ENCODE results near the gene RNASE3. TPM values are rescaled to one million over a fixed set of nuclear protein-coding genes. Genes with fewer than 3 reads are reported as not detected.
"Not testable (repeated sequence)": the region's sequence is repeated elsewhere in the genome, so short reads cannot be mapped to it uniquely, and the experiment has no call there.

Gene RNASE3
- total RNA-seq, 1 experiment from 2014 or later: not detected

DNA sequence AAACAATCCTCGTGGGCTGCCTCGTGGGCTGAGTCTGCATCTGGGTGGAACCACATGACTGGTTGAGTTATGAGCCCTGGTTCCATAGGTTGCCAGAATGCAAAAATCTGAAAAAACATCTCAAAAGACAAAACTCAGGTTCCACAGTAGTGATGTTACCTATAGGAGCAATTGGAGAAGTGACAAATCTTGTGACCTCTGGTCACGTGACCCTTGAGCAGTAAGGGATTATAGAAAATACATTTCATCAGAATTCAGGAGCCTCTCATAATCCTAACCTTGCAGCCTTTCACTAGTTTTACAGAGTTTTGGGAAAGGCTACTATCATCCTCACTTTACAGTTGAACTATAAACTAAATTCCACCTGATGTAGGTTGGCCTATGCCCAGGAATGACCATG lies 12.5 kb upstream of the RNASE3 start:
- Histone ChIP-seq H3K36me3 (ENCODE audit: insufficient read depth, low read length, poor library complexity, severe bottlenecking) (no peaks in the 10 kb centered on the region), H3K4me1 (ENCODE audit: insufficient read depth, low read length, poor library complexity, severe bottlenecking) (peaks cover 4% of the 10 kb centered on the region), H3K27ac (ENCODE audit: low read depth, low read length, poor library complexity, severe bottlenecking) (no peak overlapping the region), H3K27me3 (replicated peaks; ENCODE audit: insufficient read depth, low read depth, low read length, poor library complexity) (peaks cover 22% of the 10 kb centered on the region), H3K4me3 (ENCODE audit: low read depth, low read length, poor library complexity, severe bottlenecking) (no peak overlapping the region), H3K9me3 (ENCODE audit: low read depth, low read length, poor library complexity, severe bottlenecking) (no peaks in the 10 kb centered on the region)
- intact Hi-C loops (cut with micrococcal nuclease; ENCODE audit: unreplicated experiment): no loop called here
- DNase-seq (ENCODE audit: low spot score): no peak
- no TSS peak for BruUV-seq (replicated peaks)
- CTCF ChIA-PET: no interaction called here
- POLR2A ChIA-PET (ENCODE audit: low non-redundant PET): no interaction called here
- no peak for TF ChIP-seq EZH2 (IDR thresholded peaks at IDR 0.05; ENCODE audit: borderline replicate concordance, low read depth, low read length, poor library complexity, severe bottlenecking)
- TF ChIP-seq, protein P1, sequence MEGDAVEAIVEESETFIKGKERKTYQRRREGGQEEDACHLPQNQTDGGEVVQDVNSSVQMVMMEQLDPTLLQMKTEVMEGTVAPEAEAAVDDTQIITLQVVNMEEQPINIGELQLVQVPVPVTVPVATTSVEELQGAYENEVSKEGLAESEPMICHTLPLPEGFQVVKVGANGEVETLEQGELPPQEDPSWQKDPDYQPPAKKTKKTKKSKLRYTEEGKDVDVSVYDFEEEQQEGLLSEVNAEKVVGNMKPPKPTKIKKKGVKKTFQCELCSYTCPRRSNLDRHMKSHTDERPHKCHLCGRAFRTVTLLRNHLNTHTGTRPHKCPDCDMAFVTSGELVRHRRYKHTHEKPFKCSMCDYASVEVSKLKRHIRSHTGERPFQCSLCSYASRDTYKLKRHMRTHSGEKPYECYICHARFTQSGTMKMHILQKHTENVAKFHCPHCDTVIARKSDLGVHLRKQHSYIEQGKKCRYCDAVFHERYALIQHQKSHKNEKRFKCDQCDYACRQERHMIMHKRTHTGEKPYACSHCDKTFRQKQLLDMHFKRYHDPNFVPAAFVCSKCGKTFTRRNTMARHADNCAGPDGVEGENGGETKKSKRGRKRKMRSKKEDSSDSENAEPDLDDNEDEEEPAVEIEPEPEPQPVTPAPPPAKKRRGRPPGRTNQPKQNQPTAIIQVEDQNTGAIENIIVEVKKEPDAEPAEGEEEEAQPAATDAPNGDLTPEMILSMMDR (conservative IDR thresholded peaks at IDR 0.05; ENCODE audit: low read depth, low read length): no peak

DNA sequence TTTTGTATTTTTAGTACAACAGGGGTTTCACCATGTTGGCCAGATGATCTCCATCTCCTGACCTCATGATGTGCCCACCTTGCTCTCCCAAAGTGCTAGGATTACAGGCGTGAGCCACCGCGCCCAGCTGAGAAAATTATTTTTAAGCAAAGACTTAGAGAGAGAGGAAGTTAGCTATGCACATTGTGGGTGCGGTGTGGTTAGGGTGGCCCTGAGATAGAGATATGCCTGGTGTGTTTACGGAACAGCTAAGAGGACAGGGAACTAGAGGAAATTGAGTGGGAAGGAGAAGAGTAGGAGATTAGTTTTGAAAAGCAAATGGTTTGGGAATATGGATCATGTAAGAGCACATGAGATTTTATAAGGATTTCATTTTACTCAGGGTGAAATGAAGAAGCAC lies 10.0 kb upstream of the RNASE3 start:
- H3K9me3 ChIP-seq (ENCODE audit: low read depth, low read length, poor library complexity, severe bottlenecking); intact Hi-C loops (cut with micrococcal nuclease; ENCODE audit: unreplicated experiment); H3K27ac ChIP-seq (ENCODE audit: low read depth, low read length, poor library complexity, severe bottlenecking); POLR2A ChIA-PET (ENCODE audit: low non-redundant PET); CTCF ChIA-PET; BruUV-seq (replicated peaks); H3K36me3 ChIP-seq (ENCODE audit: insufficient read depth, low read length, poor library complexity, severe bottlenecking); H3K4me3 ChIP-seq (ENCODE audit: low read depth, low read length, poor library complexity, severe bottlenecking); H3K4me1 ChIP-seq (ENCODE audit: insufficient read depth, low read length, poor library complexity, severe bottlenecking); DNase-seq (ENCODE audit: low spot score): not testable (repeated sequence)
- peaks cover 29% of the 10 kb centered on the region for H3K27me3 ChIP-seq (replicated peaks; ENCODE audit: insufficient read depth, low read depth, low read length, poor library complexity)

DNA sequence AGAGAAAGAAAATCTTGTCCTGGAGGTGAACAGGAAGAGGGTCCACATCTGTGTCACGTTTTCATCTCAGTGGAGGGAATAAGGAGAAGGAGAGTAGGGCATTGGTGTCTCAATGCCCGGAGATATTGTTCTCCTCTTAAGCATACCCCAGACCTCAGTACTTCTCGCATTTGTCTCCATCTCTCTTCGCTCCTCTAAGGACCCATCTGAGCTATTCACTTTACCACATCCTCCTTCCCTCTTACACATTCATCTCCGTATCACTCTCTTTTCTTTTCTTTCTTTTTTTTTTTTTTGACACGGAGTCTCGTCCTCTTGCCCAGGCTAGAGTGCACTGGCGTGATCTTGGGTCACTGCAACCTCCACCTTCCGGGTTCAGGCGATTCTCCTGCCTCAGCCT lies 8.4 kb upstream of the RNASE3 start:
- H3K9me3 ChIP-seq (ENCODE audit: low read depth, low read length, poor library complexity, severe bottlenecking); DNase-seq (ENCODE audit: low spot score); H3K4me1 ChIP-seq (ENCODE audit: insufficient read depth, low read length, poor library complexity, severe bottlenecking); H3K4me3 ChIP-seq (ENCODE audit: low read depth, low read length, poor library complexity, severe bottlenecking); CTCF ChIA-PET; POLR2A ChIA-PET (ENCODE audit: low non-redundant PET); BruUV-seq (replicated peaks); H3K27ac ChIP-seq (ENCODE audit: low read depth, low read length, poor library complexity, severe bottlenecking); intact Hi-C loops (cut with micrococcal nuclease; ENCODE audit: unreplicated experiment); H3K36me3 ChIP-seq (ENCODE audit: insufficient read depth, low read length, poor library complexity, severe bottlenecking): not testable (repeated sequence)
- peaks cover 22% of the 10 kb centered on the region for H3K27me3 ChIP-seq (replicated peaks; ENCODE audit: insufficient read depth, low read depth, low read length, poor library complexity)

DNA sequence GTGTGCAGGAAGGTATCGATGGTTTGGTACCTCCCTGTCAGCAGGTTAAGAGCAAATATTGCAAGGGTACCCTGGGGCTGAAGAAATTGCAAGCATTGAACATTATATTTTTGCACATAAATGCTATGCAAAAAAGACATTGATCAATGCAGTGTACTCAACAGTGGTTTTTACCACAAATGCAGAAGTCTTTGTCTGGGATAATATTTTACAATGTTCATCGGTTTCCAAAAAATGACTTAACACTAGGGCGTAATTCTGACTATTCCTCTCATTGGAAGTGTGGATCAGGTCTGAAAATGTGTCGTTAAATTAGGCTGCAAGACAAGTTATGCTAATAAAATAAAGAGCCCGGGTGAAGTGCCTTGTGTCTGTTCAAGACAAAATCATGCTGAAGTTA lies 2.8 kb upstream of the RNASE3 start:
- DNase-seq (ENCODE audit: low spot score); H3K4me3 ChIP-seq (ENCODE audit: low read depth, low read length, poor library complexity, severe bottlenecking); H3K27ac ChIP-seq (ENCODE audit: low read depth, low read length, poor library complexity, severe bottlenecking); H3K4me1 ChIP-seq (ENCODE audit: insufficient read depth, low read length, poor library complexity, severe bottlenecking); H3K36me3 ChIP-seq (ENCODE audit: insufficient read depth, low read length, poor library complexity, severe bottlenecking); BruUV-seq (replicated peaks); intact Hi-C loops (cut with micrococcal nuclease; ENCODE audit: unreplicated experiment); H3K9me3 ChIP-seq (ENCODE audit: low read depth, low read length, poor library complexity, severe bottlenecking); POLR2A ChIA-PET (ENCODE audit: low non-redundant PET); CTCF ChIA-PET: not testable (repeated sequence)
- H3K27me3 ChIP-seq (replicated peaks; ENCODE audit: insufficient read depth, low read depth, low read length, poor library complexity): peaks cover 32% of the 10 kb centered on the region

DNA sequence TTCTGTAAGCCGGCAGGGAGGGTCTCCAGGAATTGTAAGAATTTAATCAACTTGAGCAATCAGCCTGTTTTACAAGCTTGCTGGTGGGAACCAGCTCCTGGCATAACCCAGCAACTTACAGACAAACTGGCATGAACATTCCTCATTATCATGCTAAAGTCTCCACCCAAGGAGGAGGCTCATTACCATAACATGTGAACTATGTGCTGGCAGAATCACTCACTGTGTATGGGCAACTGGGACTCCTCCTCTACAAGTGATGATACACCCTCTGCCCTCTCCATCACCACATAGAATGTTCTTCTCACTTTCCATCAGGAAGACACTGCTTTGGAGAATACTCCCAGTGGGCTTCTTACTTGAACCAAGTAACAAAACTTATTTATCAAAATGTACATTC lies 4.1 kb downstream of the RNASE3 start:
- H3K36me3 ChIP-seq (ENCODE audit: insufficient read depth, low read length, poor library complexity, severe bottlenecking); POLR2A ChIA-PET (ENCODE audit: low non-redundant PET); BruUV-seq (replicated peaks); H3K4me1 ChIP-seq (ENCODE audit: insufficient read depth, low read length, poor library complexity, severe bottlenecking); DNase-seq (ENCODE audit: low spot score); H3K4me3 ChIP-seq (ENCODE audit: low read depth, low read length, poor library complexity, severe bottlenecking); CTCF ChIA-PET; H3K9me3 ChIP-seq (ENCODE audit: low read depth, low read length, poor library complexity, severe bottlenecking); H3K27ac ChIP-seq (ENCODE audit: low read depth, low read length, poor library complexity, severe bottlenecking): not testable (repeated sequence)
- H3K27me3 ChIP-seq (replicated peaks; ENCODE audit: insufficient read depth, low read depth, low read length, poor library complexity): peaks cover 39% of the 10 kb centered on the region
- intact Hi-C loops (cut with micrococcal nuclease; ENCODE audit: unreplicated experiment): loop anchor here (5.0 kb wide), 1 partner anchor 37 kb away; no protein-coding TSS in a partner anchor
